Measurements from ENCODE around the gene ASB11. TPM values are rescaled to one million over a fixed set of nuclear protein-coding genes. Genes with fewer than 3 reads are reported as not detected.

Gene ASB11
- polyA plus RNA-seq, 3 donors, result not detected

GRCh38 chrX:15242899-15243555, 72.4 kb downstream of the ASB11 start:
- no peak overlapping the region for H2AFZ ChIP-seq (ENCODE audit: insufficient read depth, low read depth, low read length, poor library complexity, severe bottlenecking)
- H3K36me3 ChIP-seq (replicated peaks in 1 of 2; ENCODE audit: control insufficient read depth in 1 of 2, insufficient read depth in 2 of 2, low read length in 2 of 2), result no peaks in the 10 kb centered on the region
- no peak overlapping the region for H3K4me2 ChIP-seq (replicated peaks; ENCODE audit: extremely low read depth, low read length, poor library complexity, severe bottlenecking)
- no CpG with 5 or more reads among the region's 5 CpGs for WGBS (ENCODE audit: insufficient coverage)
- Mint-ChIP-seq H3K36me3 (no peaks in the 10 kb centered on the region), H3K4me3 (no peak overlapping the region), H3K9me3 (no peaks in the 10 kb centered on the region), H3K27ac (no peak overlapping the region), H3K27me3 (ENCODE audit: low read depth in 3 of 3) (peaks cover 0 to 13% (median 0%) of the 10 kb centered on the region in 3 donors), H3K4me1 (no peaks in the 10 kb centered on the region)
- no peaks in the 10 kb centered on the region for H4K20me1 ChIP-seq (ENCODE audit: insufficient read depth, low read length)
- H3K27ac ChIP-seq (ENCODE audit: low read depth in 1 of 2, low read length in 2 of 2), result no peak overlapping the region
- H3K79me2 ChIP-seq (ENCODE audit: insufficient read depth, low read length), result no peaks in the 10 kb centered on the region
- no peaks in the 10 kb centered on the region for H3K4me1 ChIP-seq (ENCODE audit: control insufficient read depth in 1 of 2, insufficient read depth in 2 of 2, low read length in 2 of 2)
- H3K4me3 ChIP-seq (replicated peaks in 1 of 3; ENCODE audit: low read depth in 2 of 3, low read length in 3 of 3), result no peak overlapping the region
- DNase-seq, result peak; percentile 10 to 33 (median 31)
- peak; percentile 65 for TF ChIP-seq CTCF (IDR thresholded peaks at IDR 0.05)
- no peak overlapping the region for H3K9ac ChIP-seq (ENCODE audit: insufficient read depth, low read length, poor library complexity, severe bottlenecking)
- intact Hi-C loops (cut with micrococcal nuclease), result loop anchor here in 1 of 2 donors (5.0 to 10.0 kb wide), 2 partner anchors 1148 to 1206 kb away; no protein-coding TSS in a partner anchor
- no peaks in the 10 kb centered on the region for H3K9me3 ChIP-seq (replicated peaks in 1 of 2; ENCODE audit: control insufficient read depth in 1 of 2, insufficient read depth in 1 of 2, low read length in 2 of 2)
- no peaks in the 10 kb centered on the region for H3K27me3 ChIP-seq (ENCODE audit: control insufficient read depth in 2 of 2, insufficient read depth in 2 of 2, low read length in 2 of 2)

GRCh38 chrX:15241301-15241700, 74.1 kb downstream of the ASB11 start:
- H3K27ac Mint-ChIP-seq, result peak overlapping the region in 1 of 7 donors; percentile 46
- intact Hi-C loops (cut with micrococcal nuclease), result loop anchor here in 1 of 2 donors (5.0 to 10.0 kb wide), 2 partner anchors 1146 to 1204 kb away; no protein-coding TSS in a partner anchor

More at GRCh38 chrX:15241301-15241700, 74.1 kb downstream of the ASB11 start:
- Mint-ChIP-seq H3K9me3 (peaks cover 0 to 1% (median 0%) of the 10 kb centered on the region in 7 donors), H3K4me1 (no peaks in the 10 kb centered on the region), H3K36me3 (no peaks in the 10 kb centered on the region), H3K4me3 (no peak overlapping the region), H3K27me3 (ENCODE audit: low read depth in 3 of 3) (peaks cover 0 to 6% (median 0%) of the 10 kb centered on the region in 3 donors)
- no peak overlapping the region for H3K27ac ChIP-seq (ENCODE audit: low read depth in 1 of 2, low read length in 2 of 2)
- no peaks in the 10 kb centered on the region for H3K36me3 ChIP-seq (replicated peaks in 1 of 2; ENCODE audit: control insufficient read depth in 1 of 2, insufficient read depth in 2 of 2, low read length in 2 of 2)
- no peak for DNase-seq
- no peak overlapping the region for H2AFZ ChIP-seq (ENCODE audit: insufficient read depth, low read depth, low read length, poor library complexity, severe bottlenecking)
- no peaks in the 10 kb centered on the region for H3K9me3 ChIP-seq (replicated peaks in 1 of 2; ENCODE audit: control insufficient read depth in 1 of 2, insufficient read depth in 1 of 2, low read length in 2 of 2)
- H3K4me3 ChIP-seq (replicated peaks in 1 of 3; ENCODE audit: low read depth in 2 of 3, low read length in 3 of 3), result no peak overlapping the region
- H3K79me2 ChIP-seq (ENCODE audit: insufficient read depth, low read length), result no peaks in the 10 kb centered on the region
- no peaks in the 10 kb centered on the region for H4K20me1 ChIP-seq (ENCODE audit: insufficient read depth, low read length)
- no peaks in the 10 kb centered on the region for H3K27me3 ChIP-seq (ENCODE audit: control insufficient read depth in 2 of 2, insufficient read depth in 2 of 2, low read length in 2 of 2)
- no CpG with 5 or more reads among the region's 3 CpGs for WGBS (ENCODE audit: insufficient coverage)
- no peak overlapping the region for H3K4me2 ChIP-seq (replicated peaks; ENCODE audit: extremely low read depth, low read length, poor library complexity, severe bottlenecking)
- no peak overlapping the region for H3K9ac ChIP-seq (ENCODE audit: insufficient read depth, low read length, poor library complexity, severe bottlenecking)
- no peak for TF ChIP-seq CTCF (IDR thresholded peaks at IDR 0.05)
- H3K4me1 ChIP-seq (ENCODE audit: control insufficient read depth in 1 of 2, insufficient read depth in 2 of 2, low read length in 2 of 2), result no peaks in the 10 kb centered on the region
